Nephron progenitor cell (in vitro differentiated cells): ENCODE measurements around the gene OR51I2.

Experiments
- DNase-seq: peaks from one replicate; pipeline ENCODE4 v3.0.0; 2021
- H3K27ac Mint-ChIP-seq: 2 replicates; pipeline ENCODE4 v1.8.0; 2021; ENCODE audit warnings: mild to moderate bottlenecking, moderate library complexity, mixed read lengths
- H3K27me3 Mint-ChIP-seq: 2 replicates; pipeline ENCODE4 v1.8.0; 2021; ENCODE audit warnings: mild to moderate bottlenecking, low read depth, mixed read lengths; ENCODE audit not compliant: poor library complexity
- H3K36me3 Mint-ChIP-seq: 2 replicates; pipeline ENCODE4 v1.8.0; 2021; ENCODE audit warnings: low read depth, mixed read lengths
- H3K4me1 Mint-ChIP-seq: 2 replicates; pipeline ENCODE4 v1.8.0; 2021; ENCODE audit warnings: mixed read lengths
- H3K4me3 Mint-ChIP-seq: 2 replicates; pipeline ENCODE4 v1.8.0; 2021; ENCODE audit warnings: mild to moderate bottlenecking, moderate library complexity, mixed read lengths
- H3K9me3 Mint-ChIP-seq: 2 replicates; pipeline ENCODE4 v1.8.0; 2021; ENCODE audit warnings: mild to moderate bottlenecking, moderate library complexity, mixed read lengths
- TF ChIP-seq, protein P1 (sequence below): fragments of 200-600 bp; sonication (generic); IDR thresholded peaks from 2 replicates; pipeline ENCODE4 v1.5.0; 2021; ENCODE audit warnings: antibody characterized with exemption

The OR51I2 gene, protein sequence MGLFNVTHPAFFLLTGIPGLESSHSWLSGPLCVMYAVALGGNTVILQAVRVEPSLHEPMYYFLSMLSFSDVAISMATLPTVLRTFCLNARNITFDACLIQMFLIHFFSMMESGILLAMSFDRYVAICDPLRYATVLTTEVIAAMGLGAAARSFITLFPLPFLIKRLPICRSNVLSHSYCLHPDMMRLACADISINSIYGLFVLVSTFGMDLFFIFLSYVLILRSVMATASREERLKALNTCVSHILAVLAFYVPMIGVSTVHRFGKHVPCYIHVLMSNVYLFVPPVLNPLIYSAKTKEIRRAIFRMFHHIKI

DNA sequence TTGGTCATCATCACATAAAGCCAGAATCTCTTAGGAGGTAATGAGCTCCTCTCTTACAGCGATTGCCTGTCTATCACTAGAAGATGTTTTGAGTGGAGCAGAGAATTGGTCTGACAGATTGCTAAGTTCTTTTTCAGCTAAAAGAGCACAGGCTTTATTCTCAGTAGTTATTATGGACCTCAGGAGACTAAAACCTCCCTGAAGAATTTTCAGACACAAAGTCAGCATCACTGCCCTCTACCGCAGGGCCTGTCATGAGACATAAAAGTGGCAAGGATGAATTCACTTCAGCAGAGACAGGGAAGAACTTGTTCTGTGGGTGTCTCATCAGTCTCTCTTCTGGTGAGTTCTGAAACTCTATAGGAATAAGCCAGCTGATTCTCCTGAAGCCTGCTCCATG, at the start of gene OR51I2:
TSS of gene OR51I2 (plus strand) at position 301 of the 400 bp plus-strand sequence. CDS start 4,166 bp downstream, outside the sequence.
- Mint-ChIP-seq H3K4me1 (no peaks in the 10 kb centered on the region), H3K9me3 (no peaks in the 10 kb centered on the region), H3K27ac (no peak within 1 kb of the TSS), H3K36me3 (no peaks in the 10 kb centered on the region), H3K27me3 (peaks cover 16% of the 10 kb centered on the region), H3K4me3 (no peak within 1 kb of the TSS)
- DNase-seq: no peak
- TF ChIP-seq, protein P1, sequence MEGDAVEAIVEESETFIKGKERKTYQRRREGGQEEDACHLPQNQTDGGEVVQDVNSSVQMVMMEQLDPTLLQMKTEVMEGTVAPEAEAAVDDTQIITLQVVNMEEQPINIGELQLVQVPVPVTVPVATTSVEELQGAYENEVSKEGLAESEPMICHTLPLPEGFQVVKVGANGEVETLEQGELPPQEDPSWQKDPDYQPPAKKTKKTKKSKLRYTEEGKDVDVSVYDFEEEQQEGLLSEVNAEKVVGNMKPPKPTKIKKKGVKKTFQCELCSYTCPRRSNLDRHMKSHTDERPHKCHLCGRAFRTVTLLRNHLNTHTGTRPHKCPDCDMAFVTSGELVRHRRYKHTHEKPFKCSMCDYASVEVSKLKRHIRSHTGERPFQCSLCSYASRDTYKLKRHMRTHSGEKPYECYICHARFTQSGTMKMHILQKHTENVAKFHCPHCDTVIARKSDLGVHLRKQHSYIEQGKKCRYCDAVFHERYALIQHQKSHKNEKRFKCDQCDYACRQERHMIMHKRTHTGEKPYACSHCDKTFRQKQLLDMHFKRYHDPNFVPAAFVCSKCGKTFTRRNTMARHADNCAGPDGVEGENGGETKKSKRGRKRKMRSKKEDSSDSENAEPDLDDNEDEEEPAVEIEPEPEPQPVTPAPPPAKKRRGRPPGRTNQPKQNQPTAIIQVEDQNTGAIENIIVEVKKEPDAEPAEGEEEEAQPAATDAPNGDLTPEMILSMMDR: no peak

DNA sequence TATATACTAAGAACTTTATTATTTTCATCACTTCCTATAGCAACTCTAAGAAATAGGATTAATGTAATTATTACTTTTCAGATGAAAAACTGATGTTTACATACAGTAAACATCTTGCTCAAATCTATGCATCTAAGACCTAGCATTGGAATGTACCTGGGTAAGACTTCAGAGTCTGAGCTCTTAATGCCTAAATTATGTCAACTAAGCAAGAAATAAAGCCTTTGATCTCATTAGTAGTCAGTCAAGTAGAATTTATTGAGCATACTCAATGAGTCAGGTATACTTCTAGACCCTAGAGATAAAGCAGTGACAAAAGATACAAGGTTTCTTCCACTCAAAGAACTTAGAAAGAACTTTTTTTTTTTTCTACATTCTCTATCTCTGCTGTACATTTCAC, 44.0 kb upstream of the OR51I2 start:
- DNase-seq: no peak
- no peak overlapping the region for H3K4me3 Mint-ChIP-seq
- no peaks in the 10 kb centered on the region for H3K9me3 Mint-ChIP-seq
- H3K4me1 Mint-ChIP-seq: no peaks in the 10 kb centered on the region
- peaks cover 8% of the 10 kb centered on the region for H3K27me3 Mint-ChIP-seq
- H3K36me3 Mint-ChIP-seq: no peaks in the 10 kb centered on the region
- H3K27ac Mint-ChIP-seq: no peak overlapping the region
- TF ChIP-seq, protein P1: no peak

DNA sequence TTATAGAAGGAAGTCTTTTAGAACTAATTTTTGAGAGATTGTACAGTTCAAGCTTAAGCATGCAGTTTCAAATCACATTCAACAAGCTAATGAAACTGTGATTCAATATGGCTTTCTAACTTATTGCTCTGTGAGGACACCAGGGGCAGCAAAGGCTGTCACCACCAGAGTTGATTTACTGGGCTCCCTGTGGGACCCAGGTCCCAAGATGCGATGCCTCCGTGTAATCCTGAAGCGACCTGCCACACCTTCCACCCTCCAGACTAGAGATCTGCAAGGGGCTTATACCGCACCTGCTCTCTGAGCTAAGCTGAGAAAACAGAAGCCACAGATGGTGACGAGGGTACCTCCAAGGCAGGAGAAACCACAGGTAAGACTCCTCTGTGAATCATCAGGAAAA, 28.1 kb upstream of the OR51I2 start:
- H3K27me3 Mint-ChIP-seq: peaks cover 3% of the 10 kb centered on the region
- H3K4me1 Mint-ChIP-seq: no peaks in the 10 kb centered on the region
- H3K9me3 Mint-ChIP-seq: peaks cover 4% of the 10 kb centered on the region
- DNase-seq: peak; percentile 9
- H3K4me3 Mint-ChIP-seq: no peak overlapping the region
- H3K36me3 Mint-ChIP-seq: no peaks in the 10 kb centered on the region
- TF ChIP-seq, protein P1: no peak
- no peak overlapping the region for H3K27ac Mint-ChIP-seq

DNA sequence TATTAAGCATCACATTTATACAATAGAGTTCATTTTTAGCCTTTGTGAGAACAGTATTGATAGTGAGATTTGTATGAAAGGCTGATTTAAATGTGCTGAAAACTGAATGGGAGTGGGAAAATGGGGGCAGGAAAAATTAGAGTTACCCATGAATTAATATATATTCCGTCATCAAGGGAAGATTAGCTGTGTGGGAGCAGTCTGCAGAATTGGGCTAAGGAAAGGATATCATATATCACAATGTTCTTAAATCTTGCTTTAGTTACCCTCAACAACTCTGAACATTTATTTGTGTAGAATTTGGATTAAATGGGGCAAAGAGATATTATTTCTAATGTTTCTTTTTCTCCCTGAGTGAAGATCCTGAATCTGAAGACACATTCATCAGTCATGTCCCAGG, 27.3 kb upstream of the OR51I2 start, which contains the start of gene OR51Q1:
TSS of gene OR51Q1 (plus strand) at position 301 of the 400 bp plus-strand sequence. CDS start at position 391, 90 bp downstream.
- H3K9me3 Mint-ChIP-seq: peaks cover 4% of the 10 kb centered on the region
- no peaks in the 10 kb centered on the region for H3K36me3 Mint-ChIP-seq
- H3K27ac Mint-ChIP-seq: no peak within 1 kb of the TSS
- DNase-seq: no peak
- no peak within 1 kb of the TSS for H3K4me3 Mint-ChIP-seq
- TF ChIP-seq, protein P1: no peak
- no peaks in the 10 kb centered on the region for H3K4me1 Mint-ChIP-seq
- H3K27me3 Mint-ChIP-seq: peaks cover 3% of the 10 kb centered on the region

DNA sequence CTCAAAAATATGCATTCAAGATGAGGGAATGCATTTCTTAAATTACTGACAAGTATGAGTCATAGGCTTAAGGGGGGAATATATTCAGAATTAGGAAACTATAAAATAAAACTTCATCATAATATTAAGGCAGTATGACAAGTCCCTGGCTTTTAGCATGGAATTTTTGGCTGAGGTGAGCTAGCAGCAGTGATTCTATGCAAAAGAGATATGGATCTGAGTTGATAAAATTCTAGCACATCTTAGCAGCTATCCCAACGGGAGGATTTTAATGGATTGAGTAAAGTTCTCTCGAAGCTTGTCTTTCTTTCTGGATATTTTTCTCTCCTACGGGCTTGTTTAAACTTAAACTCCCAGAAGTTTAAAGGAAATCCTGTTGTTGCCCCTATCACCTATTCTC, 26.0 kb upstream of the OR51I2 start:
- H3K4me1 Mint-ChIP-seq: no peaks in the 10 kb centered on the region
- peaks cover 3% of the 10 kb centered on the region for H3K27me3 Mint-ChIP-seq
- TF ChIP-seq, protein P1: no peak
- H3K27ac Mint-ChIP-seq: no peak overlapping the region
- H3K4me3 Mint-ChIP-seq: no peak overlapping the region
- no peak for DNase-seq
- H3K36me3 Mint-ChIP-seq: no peaks in the 10 kb centered on the region
- H3K9me3 Mint-ChIP-seq: peaks cover 4% of the 10 kb centered on the region

DNA sequence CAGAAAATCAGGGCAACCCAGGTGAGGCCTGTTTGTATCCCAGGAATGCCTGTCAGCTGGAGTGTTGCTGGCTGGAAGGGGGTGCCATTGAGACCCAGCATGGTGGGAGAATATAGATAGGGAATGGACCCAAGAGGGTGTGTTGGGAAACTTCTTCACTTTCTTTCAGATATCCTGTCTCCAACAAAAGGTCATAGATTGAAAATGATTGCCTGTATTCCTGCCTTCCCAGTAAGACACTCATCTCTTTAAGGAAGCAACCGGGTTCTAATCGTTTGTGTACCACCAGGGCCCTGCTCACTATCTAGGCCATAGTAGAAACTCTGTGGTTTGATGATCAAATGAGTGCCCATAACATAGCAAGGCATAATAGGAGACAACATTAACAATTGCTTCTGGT, 7.7 kb upstream of the OR51I2 start, which contains the start of gene OR51I1:
TSS of gene OR51I1 (minus strand) at position 101 of the 400 bp plus-strand sequence. CDS start at position 101, 0 bp downstream.
- Mint-ChIP-seq H3K4me1 (no peaks in the 10 kb centered on the region), H3K36me3 (no peaks in the 10 kb centered on the region), H3K4me3 (no peak within 1 kb of the TSS), H3K9me3 (no peaks in the 10 kb centered on the region), H3K27me3 (peaks cover 14% of the 10 kb centered on the region), H3K27ac (no peak within 1 kb of the TSS)
- no peak for DNase-seq
- TF ChIP-seq, protein P1: no peak
